ENCODE data around the gene SMOC1.

DNA sequence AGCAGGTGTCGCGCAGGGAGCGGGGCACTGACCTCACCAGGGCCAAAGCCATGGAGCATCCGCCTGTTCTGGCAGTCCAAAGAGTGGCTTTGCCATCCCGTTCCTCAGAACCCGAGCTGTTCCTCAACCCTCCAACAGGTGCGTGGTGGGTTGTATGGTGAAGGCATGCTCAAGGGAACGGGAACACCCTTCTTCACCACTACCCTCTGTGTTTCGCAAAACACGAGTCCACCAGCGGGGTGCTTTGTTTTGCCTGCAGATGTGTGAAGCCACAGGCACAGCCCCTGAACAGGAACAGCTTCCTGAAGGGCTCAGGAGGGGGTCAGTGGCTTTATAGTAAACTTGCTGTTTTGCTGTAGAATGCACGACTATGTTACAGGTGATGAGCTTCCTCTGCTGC, 52.7 kb downstream of the SMOC1 start:
- TF ChIP-seq, protein P1, sequence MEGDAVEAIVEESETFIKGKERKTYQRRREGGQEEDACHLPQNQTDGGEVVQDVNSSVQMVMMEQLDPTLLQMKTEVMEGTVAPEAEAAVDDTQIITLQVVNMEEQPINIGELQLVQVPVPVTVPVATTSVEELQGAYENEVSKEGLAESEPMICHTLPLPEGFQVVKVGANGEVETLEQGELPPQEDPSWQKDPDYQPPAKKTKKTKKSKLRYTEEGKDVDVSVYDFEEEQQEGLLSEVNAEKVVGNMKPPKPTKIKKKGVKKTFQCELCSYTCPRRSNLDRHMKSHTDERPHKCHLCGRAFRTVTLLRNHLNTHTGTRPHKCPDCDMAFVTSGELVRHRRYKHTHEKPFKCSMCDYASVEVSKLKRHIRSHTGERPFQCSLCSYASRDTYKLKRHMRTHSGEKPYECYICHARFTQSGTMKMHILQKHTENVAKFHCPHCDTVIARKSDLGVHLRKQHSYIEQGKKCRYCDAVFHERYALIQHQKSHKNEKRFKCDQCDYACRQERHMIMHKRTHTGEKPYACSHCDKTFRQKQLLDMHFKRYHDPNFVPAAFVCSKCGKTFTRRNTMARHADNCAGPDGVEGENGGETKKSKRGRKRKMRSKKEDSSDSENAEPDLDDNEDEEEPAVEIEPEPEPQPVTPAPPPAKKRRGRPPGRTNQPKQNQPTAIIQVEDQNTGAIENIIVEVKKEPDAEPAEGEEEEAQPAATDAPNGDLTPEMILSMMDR (conservative IDR thresholded peaks at IDR 0.05): no peak
- TF ChIP-seq EZH2 (IDR thresholded peaks at IDR 0.05; ENCODE audit: low read depth): no peak
